HepG2 (cell line): ENCODE measurements around the gene CDT1. TPM values are rescaled to one million over a fixed set of nuclear protein-coding genes. Genes with fewer than 3 reads are reported as not detected.

Source experiments
- ATF3 ChIP-seq: sonication (generic); formaldehyde crosslinking; IDR thresholded peaks from 2 replicates; pipeline ENCODE4 v1.4.0; 2020; ENCODE audit warnings: missing genetic modification reagents
- ATF7-NPFF ChIP-seq: sonication (generic); formaldehyde crosslinking; IDR thresholded peaks from 2 replicates; pipeline ENCODE4 v1.8.1; 2023; ENCODE audit warnings: mild to moderate bottlenecking, low read depth, missing genetic modification reagents, moderate library complexity
- BCLAF1 ChIP-seq: fragments of 450-650 bp; IDR thresholded peaks from 2 replicates; pipeline ENCODE4 v1.6.1; 2017; ENCODE audit warnings: mild to moderate bottlenecking
- FOXO4 ChIP-seq: sonication (generic); formaldehyde crosslinking; conservative IDR thresholded peaks from 2 replicates; pipeline ENCODE4 v1.8.1; 2023; ENCODE audit warnings: missing genetic modification reagents
- HMG20A ChIP-seq: IDR thresholded peaks from 2 replicates; pipeline ENCODE4 v1.6.1; 2016; ENCODE audit warnings: borderline replicate concordance
- IRX3 ChIP-seq: sonication (generic); formaldehyde crosslinking; IDR thresholded peaks from 2 replicates; pipeline ENCODE4 v1.8.1; 2023; ENCODE audit warnings: mild to moderate bottlenecking, low read depth, missing genetic modification reagents, borderline replicate concordance
- KAT7 ChIP-seq: IDR thresholded peaks from 2 replicates; pipeline ENCODE4 v1.6.1; 2018; ENCODE audit warnings: borderline replicate concordance, missing compliant biosample characterization
- KDM3A ChIP-seq: IDR thresholded peaks from 2 replicates; pipeline ENCODE4 v1.6.1; 2018; ENCODE audit warnings: low read depth, missing compliant biosample characterization
- MZF1 ChIP-seq: sonication (generic); formaldehyde crosslinking; IDR thresholded peaks from 2 replicates; pipeline ENCODE4 v1.8.1; 2023; ENCODE audit warnings: mild to moderate bottlenecking, missing genetic modification reagents, borderline replicate concordance
- PPARG ChIP-seq: conservative IDR thresholded peaks from 2 replicates; pipeline ENCODE4 v1.6.1; 2016; ENCODE audit warnings: missing biosample characterization, missing genetic modification reagents
- SETDB1 ChIP-seq: sonication (generic); formaldehyde crosslinking; IDR thresholded peaks from 2 replicates; pipeline ENCODE4 v1.5.1; 2020; ENCODE audit warnings: missing genetic modification reagents, mild to moderate bottlenecking, borderline replicate concordance
- SMC3 ChIP-seq: IDR thresholded peaks from 2 replicates; pipeline ENCODE4 v1.6.1; 2011; ENCODE audit warnings: low read length, improper control_type of control experiment
- ZFP1 ChIP-seq: IDR thresholded peaks from 2 replicates; pipeline ENCODE4 v1.6.1; 2016
- ZNF431 ChIP-seq: sonication (generic); formaldehyde crosslinking; IDR thresholded peaks from 2 replicates; pipeline ENCODE4 v1.9.0; 2022; ENCODE audit warnings: missing genetic modification reagents, low read depth, mild to moderate bottlenecking, borderline replicate concordance
- ZNF460 ChIP-seq: sonication (generic); formaldehyde crosslinking; IDR thresholded peaks from 2 replicates; pipeline ENCODE4 v1.5.1; 2020; ENCODE audit warnings: missing genetic modification reagents, mild to moderate bottlenecking, borderline replicate concordance
- ZNF468 ChIP-seq: sonication (generic); formaldehyde crosslinking; IDR thresholded peaks from 2 replicates; pipeline ENCODE4 v1.8.0; 2022; ENCODE audit warnings: mild to moderate bottlenecking, moderate library complexity, missing genetic modification reagents
- ZNF543 ChIP-seq: sonication (generic); formaldehyde crosslinking; IDR thresholded peaks from 2 replicates; pipeline ENCODE4 v1.4.0; 2020; ENCODE audit warnings: mild to moderate bottlenecking, missing genetic modification reagents
- ZNF564 ChIP-seq: sonication (generic); formaldehyde crosslinking; IDR thresholded peaks from 2 replicates; pipeline ENCODE4 v1.8.1; 2023; ENCODE audit warnings: mild to moderate bottlenecking, missing genetic modification reagents
- polyA plus RNA-seq, 8 experiments: library from polyadenylated mRNA; depleted of rRNA in 3 of 8; stranded (reverse) in 7 of 8; unstranded in 1 of 8; fragments of >200 nt; fragmentation: Illumina TruSeq in 4 of 8; extraction: Trizol in 4 of 8; gene quantifications; 2 replicates each; pipeline versions ENCODE4 v1.2.1 to v1.2.3, GENCODE V29; 2011 to 2016; ENCODE audit warnings: low read depth in 4 of 8, missing spikeins in 1 of 8, mixed read lengths in 1 of 8; ENCODE audit not compliant: insufficient read depth in 1 of 8
- total RNA-seq, 5 experiments: library from RNA; depleted of rRNA; stranded (reverse); fragments of >200 nt; fragmentation: Illumina TruSeq; extraction: Trizol; gene quantifications; 2 replicates each; pipeline ENCODE4 v1.2.3, GENCODE V29; 2016; ENCODE audit warnings: low read depth in 1 of 5
- TF ChIP-seq, protein P1 (sequence below): sonication (generic); formaldehyde crosslinking; IDR thresholded peaks from 2 replicates; pipeline ENCODE4 v1.5.0; 2020; ENCODE audit warnings: missing genetic modification reagents

Gene CDT1
- total and polyA plus RNA-seq, 2 of the 13 experiments (the other 11 are each of a cell fraction or from before 2014, with no cell fraction given) = 23.1 to 23.8 TPM

GRCh38 chr16:88763502-88764053, 40.0 kb upstream of the CDT1 start (continued):
- TF ChIP-seq MZF1 (no peak), ZNF460 (no peak), SETDB1 (no peak), HMG20A (CRISPR knock-in tag) (peak; percentile 77; the same call in 1 of the 2 replicates), SMC3 (peak; percentile 66), BCLAF1 (no peak), PPARG (CRISPR knock-in tag) (peak; percentile 91), KDM3A (CRISPR knock-in tag) (0 out of 2 replicates have a peak, but pooled peaks have one; percentile 68), KAT7 (CRISPR knock-in tag) (no peak), ZFP1 (CRISPR knock-in tag) (peak; percentile 95), ATF7-NPFF (CRISPR knock-in tag) (no peak; the same call in 1 of the 2 replicates), ZNF543 (CRISPR knock-in tag) (no peak; the same call in 1 of the 2 replicates), FOXO4 (no peak), ATF3 (CRISPR knock-in tag) (no peak), ZNF564 (CRISPR knock-in tag) (no peak; the same call in 1 of the 2 replicates), IRX3 (CRISPR knock-in tag) (no peak), ZNF468 (CRISPR knock-in tag) (no peak), ZNF431 (no peak)
- TF ChIP-seq, protein P1, sequence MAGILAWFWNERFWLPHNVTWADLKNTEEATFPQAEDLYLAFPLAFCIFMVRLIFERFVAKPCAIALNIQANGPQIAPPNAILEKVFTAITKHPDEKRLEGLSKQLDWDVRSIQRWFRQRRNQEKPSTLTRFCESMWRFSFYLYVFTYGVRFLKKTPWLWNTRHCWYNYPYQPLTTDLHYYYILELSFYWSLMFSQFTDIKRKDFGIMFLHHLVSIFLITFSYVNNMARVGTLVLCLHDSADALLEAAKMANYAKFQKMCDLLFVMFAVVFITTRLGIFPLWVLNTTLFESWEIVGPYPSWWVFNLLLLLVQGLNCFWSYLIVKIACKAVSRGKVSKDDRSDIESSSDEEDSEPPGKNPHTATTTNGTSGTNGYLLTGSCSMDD = no peak
